SKM-1 (cell line): ENCODE results near the gene TRMT10C.
"Not testable (repeated sequence)": the region's sequence is repeated elsewhere in the genome, so short reads cannot be mapped to it uniquely, and the experiment has no call there.

Experiments
- DNase-seq: peaks from one replicate; lab custom pipeline; 2025; ENCODE audit not compliant: unreplicated experiment; lab: John Stamatoyannopoulos, UW

The TRMT10C gene

GRCh38 chr3:101548527-101549105, 13.1 kb upstream of the TRMT10C start:
- DNase-seq: no peak

GRCh38 chr3:101549473-101549872, 12.2 kb upstream of the TRMT10C start:
- no peak for DNase-seq

GRCh38 chr3:101551359-101552081, 10.1 kb upstream of the TRMT10C start:
- not testable (repeated sequence) for DNase-seq

GRCh38 chr3:101553381-101553780, 8.3 kb upstream of the TRMT10C start:
- not testable (repeated sequence) for DNase-seq

GRCh38 chr3:101556064-101556463, 5.6 kb upstream of the TRMT10C start:
- DNase-seq: no peak

GRCh38 chr3:101567528-101568317, 6.1 kb downstream of the TRMT10C start:
- no peak for DNase-seq

GRCh38 chr3:101571028-101571895, 9.6 kb downstream of the TRMT10C start:
- no peak for DNase-seq

- DNase-seq: peak; percentile 92
Measured at GRCh38 chr3:101573449-101574387, 12.1 kb downstream of the TRMT10C start, which contains the start of gene PCNP. PCNP (plus strand) TSS chr3:101574180; CDS start chr3:101574216, 36 bp downstream.

GRCh38 chr3:101574388-101575112, 12.9 kb downstream of the TRMT10C start:
- DNase-seq: no peak

GRCh38 chr3:101577286-101577685, 15.6 kb downstream of the TRMT10C start:
- DNase-seq: no peak

- DNase-seq: no peak
Measured at GRCh38 chr3:101588616-101589015, 26.9 kb downstream of the TRMT10C start.

- no peak for DNase-seq
Measured at GRCh38 chr3:101591071-101591470, 29.4 kb downstream of the TRMT10C start.

- no peak for DNase-seq
Measured at GRCh38 chr3:101602731-101603130, 41.1 kb downstream of the TRMT10C start.

- no peak for DNase-seq
Measured at GRCh38 chr3:101603184-101603583, 41.5 kb downstream of the TRMT10C start.

- DNase-seq: not testable (repeated sequence)
Measured at GRCh38 chr3:101605398-101605797, 43.7 kb downstream of the TRMT10C start.

GRCh38 chr3:101611023-101611422, 49.4 kb downstream of the TRMT10C start:
- no peak for DNase-seq

GRCh38 chr3:101613014-101613413, 51.3 kb downstream of the TRMT10C start:
- not testable (repeated sequence) for DNase-seq

- DNase-seq: no peak
Measured at GRCh38 chr3:101615525-101615924, 53.9 kb downstream of the TRMT10C start.
